WTC11 (cell line): ENCODE measurements around the gene SGSM2.

Experiments used
- FOXP1 ChIP-seq: sonication (generic); formaldehyde crosslinking; IDR thresholded peaks from 2 replicates; pipeline ENCODE4 v1.8.0; 2022; ENCODE audit warnings: missing genetic modification reagents, mild to moderate bottlenecking, moderate library complexity, borderline replicate concordance
- JUN ChIP-seq: sonication (generic); formaldehyde crosslinking; IDR thresholded peaks from 2 replicates; pipeline ENCODE4 v1.8.0; 2023; ENCODE audit warnings: mild to moderate bottlenecking, missing genetic modification reagents
- MAX ChIP-seq: sonication (generic); formaldehyde crosslinking; IDR thresholded peaks from 2 replicates; pipeline ENCODE4 v1.8.0; 2022; ENCODE audit warnings: mild to moderate bottlenecking, missing genetic modification reagents
- TP53 ChIP-seq: sonication (generic); formaldehyde crosslinking; IDR thresholded peaks from 2 replicates; pipeline ENCODE4 v1.8.1; 2023; ENCODE audit warnings: mild to moderate bottlenecking, missing genetic modification reagents
- ZNF121 ChIP-seq: sonication (generic); formaldehyde crosslinking; IDR thresholded peaks from 2 replicates; pipeline ENCODE4 v1.8.0; 2023; ENCODE audit warnings: missing genetic modification reagents
- ZNF263 ChIP-seq: sonication (generic); formaldehyde crosslinking; IDR thresholded peaks from 2 replicates; pipeline ENCODE4 v1.8.1; 2022; ENCODE audit warnings: low read depth, mild to moderate bottlenecking, moderate library complexity, missing genetic modification reagents
- TF ChIP-seq, protein P1 (sequence below): fragments of 200-600 bp; IDR thresholded peaks from 2 replicates; pipeline ENCODE4 v1.8.0; 2022; ENCODE audit warnings: antibody characterized with exemption

DNA sequence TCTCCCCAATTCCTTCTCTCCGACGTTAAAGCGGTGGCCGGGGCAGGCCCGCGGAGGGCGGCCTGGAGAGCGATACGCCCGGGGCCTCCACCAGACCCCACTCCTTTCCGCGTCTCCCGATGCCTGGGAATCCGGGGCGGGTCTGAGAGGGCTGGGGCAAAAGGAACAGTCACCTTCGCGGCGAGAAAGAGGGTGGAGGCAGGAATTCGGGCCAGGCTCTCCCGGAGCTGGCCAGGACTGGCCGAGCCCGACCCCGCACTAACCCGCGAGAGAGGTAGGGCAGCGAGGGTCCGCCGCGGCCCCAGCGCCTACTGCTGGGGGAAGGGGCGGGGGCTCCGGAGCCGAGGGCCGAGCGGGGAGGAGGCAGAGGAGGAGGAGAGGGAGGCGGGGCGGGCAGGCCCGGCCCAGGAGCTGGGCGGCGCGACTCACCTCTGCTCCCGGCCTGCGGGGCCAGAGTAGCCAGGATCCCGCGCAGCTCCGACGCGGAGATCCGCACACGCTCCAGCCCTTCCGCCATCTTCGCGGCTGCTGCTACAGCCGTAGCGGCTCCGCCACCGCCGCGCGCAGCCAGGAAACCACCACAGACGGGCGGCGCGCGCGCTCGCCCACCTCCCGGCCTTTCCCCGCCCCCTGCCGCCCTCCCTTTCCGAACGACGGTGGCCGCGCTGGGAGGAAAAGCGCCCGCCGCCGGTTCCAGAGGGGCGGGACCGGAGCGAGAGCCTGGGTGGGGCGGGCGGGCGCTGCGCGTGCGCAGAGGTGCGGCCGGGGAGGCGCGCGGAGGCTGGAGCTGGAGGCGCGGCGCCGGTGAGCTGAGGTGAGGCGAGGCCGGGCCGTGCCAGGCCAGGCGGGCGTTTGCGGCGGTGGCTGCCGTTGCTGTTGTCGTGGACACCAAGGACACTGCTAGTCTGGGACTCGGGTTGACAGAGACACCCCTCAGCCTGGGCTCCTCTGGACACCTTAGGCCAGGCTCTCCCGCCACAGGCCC lies 33.8 kb upstream of the SGSM2 start, which contains the start of the genes SMG6 and SRR:
- 0 out of 2 replicates have a peak, but pooled peaks have one; percentile 13 for TF ChIP-seq ZNF263 (CRISPR knock-in tag)
- peak; percentile 83 for TF ChIP-seq FOXP1 (CRISPR knock-in tag)
- no peak for TF ChIP-seq TP53
- peak; percentile 44; the same call in 1 of the 2 replicates for TF ChIP-seq ZNF121
- no peak; the same call in 1 of the 2 replicates for TF ChIP-seq JUN (CRISPR knock-in tag)
- TF ChIP-seq, protein P1, sequence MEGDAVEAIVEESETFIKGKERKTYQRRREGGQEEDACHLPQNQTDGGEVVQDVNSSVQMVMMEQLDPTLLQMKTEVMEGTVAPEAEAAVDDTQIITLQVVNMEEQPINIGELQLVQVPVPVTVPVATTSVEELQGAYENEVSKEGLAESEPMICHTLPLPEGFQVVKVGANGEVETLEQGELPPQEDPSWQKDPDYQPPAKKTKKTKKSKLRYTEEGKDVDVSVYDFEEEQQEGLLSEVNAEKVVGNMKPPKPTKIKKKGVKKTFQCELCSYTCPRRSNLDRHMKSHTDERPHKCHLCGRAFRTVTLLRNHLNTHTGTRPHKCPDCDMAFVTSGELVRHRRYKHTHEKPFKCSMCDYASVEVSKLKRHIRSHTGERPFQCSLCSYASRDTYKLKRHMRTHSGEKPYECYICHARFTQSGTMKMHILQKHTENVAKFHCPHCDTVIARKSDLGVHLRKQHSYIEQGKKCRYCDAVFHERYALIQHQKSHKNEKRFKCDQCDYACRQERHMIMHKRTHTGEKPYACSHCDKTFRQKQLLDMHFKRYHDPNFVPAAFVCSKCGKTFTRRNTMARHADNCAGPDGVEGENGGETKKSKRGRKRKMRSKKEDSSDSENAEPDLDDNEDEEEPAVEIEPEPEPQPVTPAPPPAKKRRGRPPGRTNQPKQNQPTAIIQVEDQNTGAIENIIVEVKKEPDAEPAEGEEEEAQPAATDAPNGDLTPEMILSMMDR: no peak
- peak; percentile 51 for TF ChIP-seq MAX (CRISPR knock-in tag)
